BE2C (cell line): ENCODE data around the gene KSR1.
"Not testable (repeated sequence)": the region's sequence is repeated elsewhere in the genome, so short reads cannot be mapped to it uniquely, and the experiment has no call there.

Source experiments
- DNase-seq: peaks from one replicate; pipeline ENCODE4 v3.0.0-alpha.2; 2020
- H3K27me3 ChIP-seq: fragments of 250-450 bp; sonication (Bioruptor Pico); 2 replicates; pipeline ENCODE4 v1.5.1; 2020; ENCODE audit warnings: mild to moderate bottlenecking
- H3K36me3 ChIP-seq: fragments of 250-450 bp; sonication (Bioruptor Pico); 2 replicates; pipeline ENCODE4 v1.5.1; 2020; ENCODE audit warnings: mild to moderate bottlenecking
- H3K4me1 ChIP-seq: fragments of 250-450 bp; sonication (Bioruptor Pico); 2 replicates; pipeline ENCODE4 v1.5.1; 2020
- H3K4me3 ChIP-seq: 2 replicates; pipeline ENCODE4 v1.5.1; 2011; ENCODE audit warnings: low read depth, low read length
- H3K9me3 ChIP-seq: fragments of 250-450 bp; sonication (Bioruptor Pico); 2 replicates; pipeline ENCODE4 v1.5.1; 2020
- TF ChIP-seq, protein P1 (sequence below): IDR thresholded peaks from 2 replicates; pipeline ENCODE4 v1.5.1; 2012; ENCODE audit warnings: mild to moderate bottlenecking, low read depth, low read length

KSR1 gene

DNA sequence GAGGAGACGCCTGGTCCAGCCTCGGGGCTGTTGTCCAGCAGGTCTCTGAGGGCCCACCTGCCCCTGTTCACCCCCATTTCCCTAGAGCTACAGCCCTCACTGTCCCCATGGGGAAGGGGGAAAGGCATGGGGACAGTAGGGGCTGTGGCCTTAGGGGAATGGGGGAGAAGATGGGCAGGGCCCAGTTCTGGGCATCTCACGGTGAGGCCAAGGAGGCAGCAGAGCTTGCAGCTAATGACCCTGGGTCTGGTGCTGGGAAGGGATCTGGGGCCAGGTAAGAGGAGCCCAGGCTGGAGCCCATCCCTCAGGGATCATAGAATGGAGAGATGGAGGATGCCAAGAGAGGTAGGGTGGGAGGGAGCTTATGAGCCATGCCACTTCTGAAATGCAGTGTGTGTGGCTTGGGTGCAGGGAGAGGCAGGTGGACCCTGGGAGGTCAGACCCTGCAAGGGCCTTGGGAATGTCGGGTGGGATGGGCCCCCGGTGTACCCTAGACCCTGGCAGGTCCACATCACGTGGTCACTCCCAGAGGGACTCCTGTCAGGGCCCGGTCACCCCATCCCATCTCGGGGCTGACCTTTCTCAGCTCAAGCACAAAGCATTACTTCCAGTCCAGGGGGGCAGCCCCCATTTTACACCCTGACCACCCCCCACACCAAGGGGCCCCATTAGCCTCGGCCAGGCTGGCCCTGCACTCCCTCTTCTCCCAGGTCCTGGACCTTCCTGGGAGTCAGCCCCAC is 35.9 kb upstream of the KSR1 start:
- TF ChIP-seq, protein P1, sequence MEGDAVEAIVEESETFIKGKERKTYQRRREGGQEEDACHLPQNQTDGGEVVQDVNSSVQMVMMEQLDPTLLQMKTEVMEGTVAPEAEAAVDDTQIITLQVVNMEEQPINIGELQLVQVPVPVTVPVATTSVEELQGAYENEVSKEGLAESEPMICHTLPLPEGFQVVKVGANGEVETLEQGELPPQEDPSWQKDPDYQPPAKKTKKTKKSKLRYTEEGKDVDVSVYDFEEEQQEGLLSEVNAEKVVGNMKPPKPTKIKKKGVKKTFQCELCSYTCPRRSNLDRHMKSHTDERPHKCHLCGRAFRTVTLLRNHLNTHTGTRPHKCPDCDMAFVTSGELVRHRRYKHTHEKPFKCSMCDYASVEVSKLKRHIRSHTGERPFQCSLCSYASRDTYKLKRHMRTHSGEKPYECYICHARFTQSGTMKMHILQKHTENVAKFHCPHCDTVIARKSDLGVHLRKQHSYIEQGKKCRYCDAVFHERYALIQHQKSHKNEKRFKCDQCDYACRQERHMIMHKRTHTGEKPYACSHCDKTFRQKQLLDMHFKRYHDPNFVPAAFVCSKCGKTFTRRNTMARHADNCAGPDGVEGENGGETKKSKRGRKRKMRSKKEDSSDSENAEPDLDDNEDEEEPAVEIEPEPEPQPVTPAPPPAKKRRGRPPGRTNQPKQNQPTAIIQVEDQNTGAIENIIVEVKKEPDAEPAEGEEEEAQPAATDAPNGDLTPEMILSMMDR, result no peak
- Histone ChIP-seq H3K4me1 (no peaks in the 10 kb centered on the region), H3K27me3 (no peaks in the 10 kb centered on the region), H3K9me3 (no peaks in the 10 kb centered on the region), H3K36me3 (no peaks in the 10 kb centered on the region), H3K4me3 (no peak overlapping the region)
- no peak for DNase-seq

DNA sequence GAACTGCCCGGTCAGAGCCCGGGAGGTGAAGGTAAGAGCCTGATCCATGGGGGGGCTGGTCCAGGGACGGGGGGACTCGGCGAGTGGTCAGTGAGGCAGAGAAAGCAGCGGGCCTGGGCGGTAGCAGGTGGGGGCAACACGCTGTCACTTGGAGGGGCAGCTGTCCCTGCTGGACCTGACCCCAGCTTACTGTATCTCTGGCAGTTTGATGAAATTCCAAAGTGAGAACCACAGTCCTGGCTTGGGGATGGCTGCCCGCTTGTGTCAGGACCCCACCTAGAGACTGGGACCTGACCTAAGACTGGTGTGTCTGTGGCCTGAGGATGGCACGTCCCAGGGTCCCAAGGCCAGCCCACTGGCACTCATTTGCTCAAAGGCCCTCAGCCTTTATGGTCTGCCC is 35.1 kb upstream of the KSR1 start:
- no peak overlapping the region for H3K4me3 ChIP-seq
- H3K27me3 ChIP-seq, result no peaks in the 10 kb centered on the region
- H3K36me3 ChIP-seq, result no peaks in the 10 kb centered on the region
- no peak for DNase-seq
- TF ChIP-seq, protein P1, result no peak
- H3K9me3 ChIP-seq, result no peaks in the 10 kb centered on the region
- H3K4me1 ChIP-seq, result no peaks in the 10 kb centered on the region

DNA sequence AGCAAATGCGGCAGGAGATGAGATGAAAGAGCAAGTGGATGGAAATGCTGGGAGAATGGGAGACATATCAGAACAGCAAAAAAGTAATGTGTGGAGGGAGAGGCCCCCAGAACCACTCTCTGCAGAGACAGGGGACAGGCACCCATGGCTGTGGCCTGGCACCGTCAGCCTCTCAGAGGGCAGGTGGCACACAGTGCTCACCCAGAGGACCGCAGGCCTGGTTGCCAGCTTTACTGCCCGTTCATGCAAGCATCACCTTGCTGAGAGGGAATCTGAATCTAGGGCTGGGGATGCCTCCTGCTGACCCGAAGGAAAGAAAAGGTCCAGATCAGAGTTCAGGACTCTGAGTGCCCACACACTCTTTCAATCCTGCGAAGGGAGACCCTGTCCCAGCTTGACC is 34.6 kb upstream of the KSR1 start:
- DNase-seq, H3K4me3 ChIP-seq, H3K36me3 ChIP-seq, H3K9me3 ChIP-seq, H3K4me1 ChIP-seq, H3K27me3 ChIP-seq: not testable (repeated sequence)

DNA sequence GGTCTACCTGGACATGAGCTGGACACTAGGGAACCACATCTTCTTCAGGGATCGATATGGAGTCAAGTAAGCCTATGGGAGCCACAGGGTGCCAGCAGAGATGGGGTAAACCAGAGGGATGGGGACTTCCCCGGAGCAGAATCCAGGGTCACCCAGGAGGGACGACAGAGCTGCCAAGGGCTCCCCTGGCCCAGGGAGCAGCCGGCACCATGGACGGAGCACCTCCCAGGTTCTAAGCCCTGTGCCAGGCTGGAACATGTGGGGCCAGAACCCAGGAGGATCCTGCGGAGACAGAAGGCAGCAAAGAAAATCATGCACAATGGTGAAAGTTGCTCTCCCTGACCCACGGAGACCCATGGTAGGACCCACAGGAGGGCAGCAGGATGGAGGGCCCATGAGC is 33.6 kb upstream of the KSR1 start:
- H3K4me1 ChIP-seq, result no peaks in the 10 kb centered on the region
- H3K27me3 ChIP-seq, result no peaks in the 10 kb centered on the region
- no peaks in the 10 kb centered on the region for H3K36me3 ChIP-seq
- no peaks in the 10 kb centered on the region for H3K9me3 ChIP-seq
- DNase-seq, result no peak
- no peak overlapping the region for H3K4me3 ChIP-seq
- TF ChIP-seq, protein P1, result no peak

DNA sequence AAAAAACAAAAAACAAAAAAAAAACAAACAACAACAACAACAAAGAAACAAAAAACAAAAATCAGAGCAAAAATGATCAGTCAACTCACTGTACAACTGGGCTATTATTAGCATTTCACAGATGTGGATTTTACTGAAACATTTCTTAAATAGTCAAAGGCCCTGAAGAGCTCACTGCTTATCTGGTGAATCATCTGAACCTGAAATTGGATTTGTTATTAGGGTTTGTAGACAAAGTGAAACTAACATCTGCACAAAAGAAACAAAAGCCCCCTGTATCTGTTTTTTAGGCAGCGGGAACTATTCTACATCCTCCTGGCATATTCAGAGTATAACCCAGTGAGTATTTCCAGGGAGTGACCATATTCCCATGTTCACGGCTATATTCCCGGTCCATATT is 32.6 kb upstream of the KSR1 start:
- Histone ChIP-seq H3K4me1 (no peaks in the 10 kb centered on the region), H3K4me3 (no peak overlapping the region), H3K27me3 (no peaks in the 10 kb centered on the region), H3K9me3 (no peaks in the 10 kb centered on the region), H3K36me3 (no peaks in the 10 kb centered on the region)
- TF ChIP-seq, protein P1, result no peak
- DNase-seq, result no peak

DNA sequence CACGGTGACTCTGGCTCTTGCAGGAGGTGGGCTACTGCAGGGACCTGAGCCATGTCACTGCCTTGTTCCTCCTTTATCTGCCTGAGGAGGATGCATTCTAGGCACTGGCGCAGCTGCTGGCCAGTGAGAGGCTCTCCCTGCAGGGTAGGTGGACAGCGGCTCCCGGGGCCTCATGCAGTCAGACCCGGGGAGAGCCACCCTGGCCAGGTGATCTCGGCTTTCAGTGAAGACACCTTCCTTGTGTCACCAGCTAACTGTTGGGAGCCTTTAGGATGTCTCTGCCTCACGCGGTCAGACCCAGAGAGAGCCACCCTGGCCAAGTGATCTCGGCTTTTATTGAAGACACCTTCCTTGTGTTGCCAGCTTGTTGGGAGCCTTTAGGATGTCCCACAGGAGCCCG is 31.7 kb upstream of the KSR1 start:
- H3K9me3 ChIP-seq, result no peaks in the 10 kb centered on the region
- no peaks in the 10 kb centered on the region for H3K27me3 ChIP-seq
- H3K4me3 ChIP-seq, result no peak overlapping the region
- DNase-seq, result no peak
- H3K4me1 ChIP-seq, result no peaks in the 10 kb centered on the region
- no peaks in the 10 kb centered on the region for H3K36me3 ChIP-seq
- TF ChIP-seq, protein P1, result no peak

DNA sequence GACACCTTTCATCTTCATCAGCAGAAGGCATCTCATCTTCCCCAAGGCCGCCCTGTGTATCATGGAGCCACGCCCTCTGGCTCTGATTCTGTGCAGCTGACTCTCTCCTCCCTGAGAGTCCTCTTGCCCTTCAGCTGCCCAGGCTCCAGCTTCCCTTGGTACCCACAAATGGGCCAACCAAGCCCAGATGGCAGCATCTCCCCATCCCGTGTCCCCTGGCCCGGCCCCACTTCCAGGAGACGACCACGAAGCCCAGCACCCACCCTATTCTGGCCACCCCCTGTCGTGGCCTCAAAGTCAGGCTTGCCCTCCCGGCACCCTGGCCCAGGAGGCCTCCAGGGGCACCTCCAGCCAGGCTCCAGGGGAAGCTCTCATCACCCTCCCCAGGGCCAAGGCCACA is 31.3 kb upstream of the KSR1 start:
- no peak for DNase-seq
- TF ChIP-seq, protein P1, result no peak

DNA sequence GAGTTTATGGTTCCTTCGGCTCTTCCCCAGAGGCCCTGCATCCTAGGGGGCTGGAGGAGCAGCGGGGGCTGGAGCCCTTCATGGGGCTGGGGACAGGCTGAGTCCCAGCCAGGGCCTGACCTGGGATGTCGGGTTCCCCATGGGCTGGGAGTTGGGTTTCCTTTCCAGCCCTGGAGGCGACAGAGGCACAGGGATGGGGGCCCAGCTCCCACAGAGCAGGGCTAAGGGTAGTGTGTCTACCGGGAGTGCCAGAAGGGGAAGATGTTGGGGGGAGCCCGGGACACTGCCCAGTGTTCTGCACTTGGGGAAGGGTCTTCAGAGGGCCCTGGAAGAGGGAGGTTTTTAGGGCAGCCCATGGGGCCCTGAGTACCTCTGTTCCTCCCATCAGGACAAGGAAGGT is 30.7 kb upstream of the KSR1 start:
- not testable (repeated sequence) for H3K36me3 ChIP-seq, H3K27me3 ChIP-seq, H3K9me3 ChIP-seq, H3K4me3 ChIP-seq, DNase-seq, H3K4me1 ChIP-seq

More for the DNA sequence above, 31.3 kb upstream of the KSR1 start:
- Histone ChIP-seq H3K4me1 (no peaks in the 10 kb centered on the region), H3K27me3 (no peaks in the 10 kb centered on the region), H3K36me3 (no peaks in the 10 kb centered on the region), H3K9me3 (no peaks in the 10 kb centered on the region), H3K4me3 (no peak overlapping the region)
